ENCODE results near the gene TCF7L2. TPM values are rescaled to one million over a fixed set of nuclear protein-coding genes. Genes with fewer than 3 reads are reported as not detected.
A peak's percentile ranks its signal among the peaks of the same experiment; 100 is the strongest.

The TCF7L2 gene
- total RNA-seq, 1 donor from 2014 or later: 49.3 TPM

DNA sequence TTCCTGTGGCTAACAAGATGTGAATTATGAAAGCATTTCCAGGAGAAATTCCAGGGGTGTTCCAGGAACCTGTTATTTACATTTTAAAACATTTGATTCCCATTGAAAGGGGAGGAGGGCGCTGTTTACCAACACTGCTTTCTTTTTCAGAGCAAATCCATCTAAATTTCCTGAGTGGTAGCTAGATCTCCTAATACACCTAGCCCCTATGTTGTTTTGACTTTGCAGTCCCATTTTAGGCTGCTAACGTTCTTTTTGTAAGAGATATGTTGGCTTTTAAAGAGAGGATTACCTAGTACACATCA, 130.8 kb downstream of the TCF7L2 start:
- H3K27ac Mint-ChIP-seq (ENCODE audit: unreplicated experiment): peak overlapping the region; percentile 64
- no peaks in the 10 kb centered on the region for H3K9me3 Mint-ChIP-seq (ENCODE audit: unreplicated experiment)
- DNase-seq (ENCODE audit: low spot score): no peak
- no peaks in the 10 kb centered on the region for H3K36me3 Mint-ChIP-seq (ENCODE audit: low read depth, unreplicated experiment)
- H3K4me3 Mint-ChIP-seq (ENCODE audit: unreplicated experiment): no peak overlapping the region
- H3K27me3 Mint-ChIP-seq (ENCODE audit: unreplicated experiment): peaks cover 6% of the 10 kb centered on the region
- TF ChIP-seq, protein P1, sequence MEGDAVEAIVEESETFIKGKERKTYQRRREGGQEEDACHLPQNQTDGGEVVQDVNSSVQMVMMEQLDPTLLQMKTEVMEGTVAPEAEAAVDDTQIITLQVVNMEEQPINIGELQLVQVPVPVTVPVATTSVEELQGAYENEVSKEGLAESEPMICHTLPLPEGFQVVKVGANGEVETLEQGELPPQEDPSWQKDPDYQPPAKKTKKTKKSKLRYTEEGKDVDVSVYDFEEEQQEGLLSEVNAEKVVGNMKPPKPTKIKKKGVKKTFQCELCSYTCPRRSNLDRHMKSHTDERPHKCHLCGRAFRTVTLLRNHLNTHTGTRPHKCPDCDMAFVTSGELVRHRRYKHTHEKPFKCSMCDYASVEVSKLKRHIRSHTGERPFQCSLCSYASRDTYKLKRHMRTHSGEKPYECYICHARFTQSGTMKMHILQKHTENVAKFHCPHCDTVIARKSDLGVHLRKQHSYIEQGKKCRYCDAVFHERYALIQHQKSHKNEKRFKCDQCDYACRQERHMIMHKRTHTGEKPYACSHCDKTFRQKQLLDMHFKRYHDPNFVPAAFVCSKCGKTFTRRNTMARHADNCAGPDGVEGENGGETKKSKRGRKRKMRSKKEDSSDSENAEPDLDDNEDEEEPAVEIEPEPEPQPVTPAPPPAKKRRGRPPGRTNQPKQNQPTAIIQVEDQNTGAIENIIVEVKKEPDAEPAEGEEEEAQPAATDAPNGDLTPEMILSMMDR (IDR thresholded peaks at IDR 0.05; ENCODE audit: unreplicated experiment): no peak
- peaks cover 11% of the 10 kb centered on the region for H3K4me1 Mint-ChIP-seq (ENCODE audit: unreplicated experiment)

DNA sequence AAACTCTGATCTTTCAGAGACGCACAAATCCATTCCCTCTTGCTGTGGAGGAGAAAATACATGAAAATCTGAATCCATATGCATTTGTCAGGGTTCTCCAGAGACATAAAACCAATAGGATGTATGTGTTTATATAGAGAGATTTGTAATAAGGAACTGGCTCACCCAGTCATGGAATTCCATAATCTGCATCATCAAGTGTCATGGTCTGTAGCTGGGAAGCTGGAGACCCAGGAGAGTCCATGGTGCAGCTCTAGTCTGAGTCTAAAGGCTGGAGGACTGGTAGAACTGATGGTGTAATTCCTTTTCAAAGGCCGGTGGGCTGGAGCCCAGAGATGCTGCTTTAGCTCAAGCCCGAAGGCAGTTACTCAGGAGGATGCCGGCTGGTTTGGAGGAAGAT, 134.0 kb downstream of the TCF7L2 start:
- H3K9me3 Mint-ChIP-seq (ENCODE audit: unreplicated experiment): no peaks in the 10 kb centered on the region
- peaks cover 30% of the 10 kb centered on the region for H3K4me1 Mint-ChIP-seq (ENCODE audit: unreplicated experiment)
- no peak overlapping the region for H3K27ac Mint-ChIP-seq (ENCODE audit: unreplicated experiment)
- H3K4me3 Mint-ChIP-seq (ENCODE audit: unreplicated experiment): no peak overlapping the region
- DNase-seq (ENCODE audit: low spot score): no peak
- TF ChIP-seq, protein P1 (IDR thresholded peaks at IDR 0.05; ENCODE audit: unreplicated experiment): no peak
- no peaks in the 10 kb centered on the region for H3K36me3 Mint-ChIP-seq (ENCODE audit: low read depth, unreplicated experiment)
- peaks cover 6% of the 10 kb centered on the region for H3K27me3 Mint-ChIP-seq (ENCODE audit: unreplicated experiment)

DNA sequence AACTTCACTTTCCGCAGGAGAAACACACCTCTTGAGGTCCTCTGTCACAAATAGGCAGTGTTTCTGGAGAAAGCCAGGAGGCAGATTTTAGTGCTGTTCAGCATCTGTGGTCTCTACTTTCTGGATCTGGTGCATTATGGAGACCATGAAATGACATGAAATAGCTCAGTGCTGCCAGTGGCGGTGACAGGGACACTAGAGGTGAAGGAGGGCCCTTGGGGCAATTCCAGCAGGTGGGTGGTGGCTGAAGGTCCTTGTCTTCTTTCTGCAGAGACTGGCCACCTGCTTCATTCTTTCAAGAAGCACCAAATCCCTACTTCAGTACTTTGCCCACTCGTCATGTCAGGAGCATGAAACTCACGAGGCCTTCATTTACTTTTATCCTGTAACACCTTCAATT, 135.7 kb downstream of the TCF7L2 start:
- no peak overlapping the region for H3K4me3 Mint-ChIP-seq (ENCODE audit: unreplicated experiment)
- H3K27ac Mint-ChIP-seq (ENCODE audit: unreplicated experiment): no peak overlapping the region
- DNase-seq (ENCODE audit: low spot score): no peak
- no peaks in the 10 kb centered on the region for H3K9me3 Mint-ChIP-seq (ENCODE audit: unreplicated experiment)
- peaks cover 6% of the 10 kb centered on the region for H3K27me3 Mint-ChIP-seq (ENCODE audit: unreplicated experiment)
- no peaks in the 10 kb centered on the region for H3K36me3 Mint-ChIP-seq (ENCODE audit: low read depth, unreplicated experiment)
- H3K4me1 Mint-ChIP-seq (ENCODE audit: unreplicated experiment): peaks cover 22% of the 10 kb centered on the region
- TF ChIP-seq, protein P1 (IDR thresholded peaks at IDR 0.05; ENCODE audit: unreplicated experiment): no peak

DNA sequence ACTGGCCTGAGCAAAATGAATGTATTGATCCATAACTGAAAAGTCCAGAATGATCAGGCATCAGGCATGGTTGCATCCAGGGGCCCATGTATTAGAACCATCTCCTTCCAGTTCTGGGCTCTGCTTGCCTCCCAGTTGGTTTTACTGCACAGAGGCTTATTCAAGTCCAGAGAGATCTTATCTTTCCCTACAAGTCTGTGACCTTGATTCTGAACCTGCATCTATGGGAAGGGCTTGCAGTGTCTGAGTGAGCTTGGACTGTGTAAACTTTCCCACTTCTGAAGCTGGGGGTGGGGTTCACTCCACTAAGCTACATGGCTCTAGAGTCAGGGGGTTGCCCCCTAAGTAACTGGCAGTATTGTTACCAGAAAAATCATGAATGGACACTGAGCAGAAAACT, 136.2 kb downstream of the TCF7L2 start:
- TF ChIP-seq, protein P1 (IDR thresholded peaks at IDR 0.05; ENCODE audit: unreplicated experiment): no peak
- Mint-ChIP-seq H3K27me3 (ENCODE audit: unreplicated experiment) (peaks cover 6% of the 10 kb centered on the region), H3K9me3 (ENCODE audit: unreplicated experiment) (no peaks in the 10 kb centered on the region), H3K4me1 (ENCODE audit: unreplicated experiment) (peaks cover 18% of the 10 kb centered on the region), H3K4me3 (ENCODE audit: unreplicated experiment) (no peak overlapping the region), H3K36me3 (ENCODE audit: low read depth, unreplicated experiment) (no peaks in the 10 kb centered on the region), H3K27ac (ENCODE audit: unreplicated experiment) (no peak overlapping the region)
- DNase-seq (ENCODE audit: low spot score): no peak

DNA sequence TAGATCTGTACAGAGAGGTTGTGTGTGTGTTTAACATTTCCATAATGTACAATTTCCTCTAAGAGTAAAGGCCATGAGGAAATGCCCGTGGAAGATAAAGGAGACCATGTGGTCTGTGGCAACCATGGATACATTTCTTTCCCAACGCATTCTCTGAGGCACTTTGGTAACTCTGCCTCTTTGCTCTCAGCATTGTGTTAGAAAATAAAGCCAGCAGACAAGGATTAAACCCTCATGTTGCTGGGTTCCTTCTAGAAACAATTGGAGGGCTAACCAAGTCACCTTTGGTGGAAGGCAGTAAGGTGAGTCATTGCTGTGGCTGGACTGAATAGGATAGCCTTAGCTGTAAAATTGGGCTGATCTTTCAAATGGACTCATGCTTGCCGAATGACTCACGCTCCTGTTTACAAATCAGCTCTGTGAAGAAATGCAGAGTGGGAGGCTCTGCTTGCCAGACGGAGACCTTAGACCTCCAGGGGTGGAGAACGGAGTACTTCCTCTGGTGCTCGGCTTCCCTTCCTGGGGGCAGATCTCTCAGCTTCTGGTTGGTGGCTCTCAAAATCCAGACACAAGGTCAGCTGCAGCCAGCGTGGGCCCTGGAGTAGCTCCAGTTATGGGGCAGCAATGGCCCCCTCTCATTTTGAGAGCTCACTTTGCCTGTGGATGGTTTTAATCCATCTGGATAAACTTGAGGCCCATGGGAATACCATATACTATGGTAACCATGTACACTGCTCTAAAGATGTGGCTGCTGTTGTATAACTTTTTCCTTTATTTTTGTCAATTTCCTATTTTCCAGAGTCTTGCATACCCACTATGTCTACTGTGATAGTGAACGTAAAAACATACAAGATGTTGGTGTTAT, 137.3 kb downstream of the TCF7L2 start:
- H3K9me3 Mint-ChIP-seq (ENCODE audit: unreplicated experiment): no peaks in the 10 kb centered on the region
- TF ChIP-seq, protein P1 (IDR thresholded peaks at IDR 0.05; ENCODE audit: unreplicated experiment): no peak
- peak overlapping the region; percentile 72 for H3K27ac Mint-ChIP-seq (ENCODE audit: unreplicated experiment)
- H3K4me3 Mint-ChIP-seq (ENCODE audit: unreplicated experiment): no peak overlapping the region
- DNase-seq (ENCODE audit: low spot score): peak; percentile 7
- peaks cover 18% of the 10 kb centered on the region for H3K4me1 Mint-ChIP-seq (ENCODE audit: unreplicated experiment)
- peaks cover 6% of the 10 kb centered on the region for H3K27me3 Mint-ChIP-seq (ENCODE audit: unreplicated experiment)
- peaks cover 3% of the 10 kb centered on the region for H3K36me3 Mint-ChIP-seq (ENCODE audit: low read depth, unreplicated experiment)
